CD14-positive monocyte (primary cell): ENCODE measurements around the gene GAB4. TPM values are rescaled to one million over a fixed set of nuclear protein-coding genes. Genes with fewer than 3 reads are reported as not detected.
"Not testable (repeated sequence)": the region's sequence is repeated elsewhere in the genome, so short reads cannot be mapped to it uniquely, and the experiment has no call there.

ENCODE experiments used
- DNase-seq, 3 donors: peaks; one replicate each; pipeline ENCODE4 v3.0.0-alpha.2; 2011 to 2022
- H2AFZ ChIP-seq: 2 replicates; pipeline ENCODE4 v1.6.0; 2012; ENCODE audit warnings: mild to moderate bottlenecking, low read depth, low read length, inconsistent platforms; ENCODE audit not compliant: insufficient read depth, poor library complexity, severe bottlenecking
- H3K27ac ChIP-seq, 2 donors: 1 replicate in 1 of 2; 2 replicates in 1 of 2; pipeline ENCODE4 v1.5.1; 2012 to 2013; ENCODE audit warnings: low read length in 2 of 2, control low read depth in 1 of 2, inconsistent platforms in 1 of 2, low read depth in 1 of 2, mild to moderate bottlenecking in 1 of 2
- H3K27me3 ChIP-seq, 2 donors: one replicate each; pipeline versions ENCODE4 v1.6.0 to v1.6.1; 2011 to 2013; ENCODE audit warnings: low read length in 2 of 2; ENCODE audit not compliant: control insufficient read depth in 2 of 2, insufficient read depth in 2 of 2
- H3K36me3 ChIP-seq, 2 donors: replicated peaks in 1 of 2; 1 replicate in 1 of 2; 2 replicates in 1 of 2; pipeline versions ENCODE4 v1.5.1 to v1.6.1; 2012 to 2013; ENCODE audit warnings: low read length in 2 of 2, control low read depth in 1 of 2, inconsistent platforms in 1 of 2, mild to moderate bottlenecking in 1 of 2; ENCODE audit not compliant: insufficient read depth in 2 of 2, control insufficient read depth in 1 of 2
- H3K4me1 ChIP-seq, 2 donors: 1 replicate in 1 of 2; 2 replicates in 1 of 2; pipeline versions ENCODE4 v1.5.1 to v1.6.1; 2012 to 2013; ENCODE audit warnings: low read length in 2 of 2, control low read depth in 1 of 2, inconsistent platforms in 1 of 2, mild to moderate bottlenecking in 1 of 2, moderate library complexity in 1 of 2; ENCODE audit not compliant: insufficient read depth in 2 of 2, control insufficient read depth in 1 of 2
- H3K4me2 ChIP-seq: replicated peaks from 2 replicates; pipeline ENCODE3; 2012; ENCODE audit warnings: low read length, moderate library complexity, mild to moderate bottlenecking; ENCODE audit not compliant: poor library complexity, severe bottlenecking; ENCODE audit errors: extremely low read depth
- H3K4me3 ChIP-seq, 3 experiments: fragments of 200-600 bp in 1 of 3; sonication (generic) in 1 of 3; replicated peaks in 1 of 3; 1 replicate in 2 of 3; 2 replicates in 1 of 3; pipeline ENCODE4 v1.5.1; 2011 to 2013; ENCODE audit warnings: low read length in 3 of 3, mild to moderate bottlenecking in 3 of 3, control low read depth in 2 of 3, low read depth in 2 of 3, inconsistent platforms in 1 of 3, moderate library complexity in 1 of 3
- H3K79me2 ChIP-seq: 2 replicates; pipeline ENCODE4 v1.6.0; 2012; ENCODE audit warnings: mild to moderate bottlenecking, control low read depth, inconsistent platforms, low read length, moderate library complexity; ENCODE audit not compliant: insufficient read depth
- H3K9ac ChIP-seq: 2 replicates; pipeline ENCODE4 v1.6.0; 2017; ENCODE audit warnings: low read length, mild to moderate bottlenecking; ENCODE audit not compliant: insufficient read depth, poor library complexity, severe bottlenecking
- H3K9me3 ChIP-seq, 2 donors: replicated peaks in 1 of 2; 1 replicate in 1 of 2; 2 replicates in 1 of 2; pipeline versions ENCODE4 v1.5.1 to v1.6.1; 2012 to 2013; ENCODE audit warnings: low read length in 2 of 2, control low read depth in 1 of 2; ENCODE audit not compliant: control insufficient read depth in 1 of 2, insufficient read depth in 1 of 2
- H4K20me1 ChIP-seq: 2 replicates; pipeline ENCODE4 v1.6.0; 2012; ENCODE audit warnings: mild to moderate bottlenecking, low read length, control low read depth, moderate library complexity; ENCODE audit not compliant: insufficient read depth
- H3K27ac Mint-ChIP-seq, 7 donors: one replicate each; pipeline ENCODE4 v1.8.0; 2020; ENCODE audit warnings: mild to moderate bottlenecking in 7 of 7, mixed read lengths in 7 of 7, moderate library complexity in 6 of 7, inconsistent platforms in 2 of 7
- H3K27me3 Mint-ChIP-seq, 3 donors: one replicate each; pipeline ENCODE4 v1.8.0; 2021 to 2022; ENCODE audit warnings: low read depth in 3 of 3, mild to moderate bottlenecking in 3 of 3, mixed read lengths in 3 of 3, moderate library complexity in 3 of 3, inconsistent platforms in 1 of 3
- H3K36me3 Mint-ChIP-seq, 2 donors: one replicate each; pipeline ENCODE4 v1.8.0; 2020; ENCODE audit warnings: mixed read lengths in 2 of 2, inconsistent platforms in 1 of 2, mild to moderate bottlenecking in 1 of 2
- H3K4me1 Mint-ChIP-seq: one replicate; pipeline ENCODE4 v1.8.0; 2020; ENCODE audit warnings: mild to moderate bottlenecking, mixed read lengths
- H3K4me3 Mint-ChIP-seq, 2 donors: one replicate each; pipeline ENCODE4 v1.8.0; 2020; ENCODE audit warnings: mild to moderate bottlenecking in 2 of 2, mixed read lengths in 2 of 2, moderate library complexity in 1 of 2
- H3K9me3 Mint-ChIP-seq, 7 donors: one replicate each; pipeline ENCODE4 v1.8.0; 2020 to 2022; ENCODE audit warnings: mixed read lengths in 7 of 7, mild to moderate bottlenecking in 6 of 7, moderate library complexity in 6 of 7, inconsistent platforms in 2 of 7
- CTCF ChIP-seq: fragments of 200-600 bp; IDR thresholded peaks from one replicate; pipeline ENCODE4 v1.8.0; 2022; ENCODE audit warnings: antibody characterized with exemption, mild to moderate bottlenecking
- WGBS: methylation state at CpG from one replicate; pipeline ENCODE4 v1.1.5; 2013; ENCODE audit warnings: missing lambda C conversion rate; ENCODE audit not compliant: insufficient coverage; 5-methylcytosine and 5-hydroxymethylcytosine counted together
- intact Hi-C, 2 donors: fragments of 100-400 bp; cut with micrococcal nuclease; formaldehyde crosslinking; loops; one replicate each; pipeline versions ENCODE4 v1.15.0 to v1.15.1; 2023
- polyA plus RNA-seq, 3 donors: library from polyadenylated mRNA; depleted of rRNA in 1 of 3; unstranded in 2 of 3; stranded (reverse) in 1 of 3; fragments of 300-500 nt in 2 of 3; fragments of >200 nt in 1 of 3; fragmentation: Illumina TruSeq in 2 of 3; gene quantifications; 1 replicate in 2 of 3; 2 replicates in 1 of 3; pipeline ENCODE4 v1.2.3, GENCODE V29; 2012 to 2021

The GAB4 gene
- polyA plus RNA-seq, 3 donors, result not detected

- H4K20me1 ChIP-seq, result no peaks in the 10 kb centered on the region
- peaks cover 30 to 37% of the 10 kb centered on the region in 2 donors for H3K4me1 ChIP-seq
- peak; percentile 27 to 49 (median 36) for DNase-seq
- H2AFZ ChIP-seq, result peak overlapping the region; percentile 2
- H3K36me3 ChIP-seq, result no peaks in the 10 kb centered on the region
- H3K27me3 Mint-ChIP-seq, result peaks cover 3% of the 10 kb centered on the region in 3 donors
- H3K27me3 ChIP-seq, result no peaks in the 10 kb centered on the region
- peaks cover 0 to 2% (median 0%) of the 10 kb centered on the region in 7 donors for H3K9me3 Mint-ChIP-seq
- no peaks in the 10 kb centered on the region for H3K9me3 ChIP-seq
- H3K9ac ChIP-seq, result no peak overlapping the region
- 75% methylated on average over 1 of the region's 5 CpGs for WGBS
- H3K4me2 ChIP-seq, result peak overlapping the region; percentile 3
- no peaks in the 10 kb centered on the region for H3K79me2 ChIP-seq
- H3K4me3 ChIP-seq, result peak overlapping the region in 1 of 3 experiments; percentile 17
- H3K4me3 Mint-ChIP-seq, result no peak overlapping the region
- TF ChIP-seq CTCF, result no peak
- peak overlapping the region; percentile 46 to 66 for H3K27ac ChIP-seq
- H3K36me3 Mint-ChIP-seq, result peaks cover 0 to 8% of the 10 kb centered on the region in 2 donors
- H3K4me1 Mint-ChIP-seq, result peaks cover 31% of the 10 kb centered on the region
- intact Hi-C loops, result no loop called here
- H3K27ac Mint-ChIP-seq, result peak overlapping the region; percentile 78 to 91 (median 87)
Measured at GRCh38 chr22:17046566-17047348, 38.7 kb upstream of the GAB4 start.

- no peak overlapping the region for H3K4me2 ChIP-seq
- H3K4me3 Mint-ChIP-seq, result no peak overlapping the region
- H3K27me3 ChIP-seq, result no peaks in the 10 kb centered on the region
- H3K36me3 ChIP-seq, result no peaks in the 10 kb centered on the region
- peaks cover 1 to 10% (median 3%) of the 10 kb centered on the region in 3 donors for H3K27me3 Mint-ChIP-seq
- no peaks in the 10 kb centered on the region for H4K20me1 ChIP-seq
- no peak overlapping the region for H2AFZ ChIP-seq
- intact Hi-C loops, result no loop called here
- H3K9me3 ChIP-seq, result no peaks in the 10 kb centered on the region
- H3K4me3 ChIP-seq, result no peak overlapping the region
- peaks cover 0 to 4% (median 0%) of the 10 kb centered on the region in 7 donors for H3K9me3 Mint-ChIP-seq
- H3K9ac ChIP-seq, result no peak overlapping the region
- H3K4me1 ChIP-seq, result peaks cover 30 to 37% of the 10 kb centered on the region in 2 donors
- H3K36me3 Mint-ChIP-seq, result peaks cover 0 to 5% of the 10 kb centered on the region in 2 donors
- TF ChIP-seq CTCF, result no peak
- peaks cover 30% of the 10 kb centered on the region for H3K4me1 Mint-ChIP-seq
- H3K79me2 ChIP-seq, result no peaks in the 10 kb centered on the region
- DNase-seq, result peak in 1 of 3 donors; percentile 3
- no peak overlapping the region for H3K27ac ChIP-seq
- no peak overlapping the region for H3K27ac Mint-ChIP-seq
Measured at GRCh38 chr22:17043521-17043920, 35.5 kb upstream of the GAB4 start.

GRCh38 chr22:17036842-17037711 lies 29.1 kb upstream of the GAB4 start:
- Mint-ChIP-seq H3K4me3 (peak overlapping the region in 1 of 2 donors; percentile 74), H3K9me3 (peaks cover 0 to 10% (median 7%) of the 10 kb centered on the region in 7 donors), H3K27me3 (peaks cover 33 to 53% (median 39%) of the 10 kb centered on the region in 3 donors)
- H3K4me1 Mint-ChIP-seq, H3K9me3 ChIP-seq, H3K36me3 ChIP-seq, H3K79me2 ChIP-seq, DNase-seq, intact Hi-C loops, H3K36me3 Mint-ChIP-seq, H4K20me1 ChIP-seq, H3K4me2 ChIP-seq, H3K27ac ChIP-seq, H3K27ac Mint-ChIP-seq: not testable (repeated sequence)
- Histone ChIP-seq H3K4me1 (peaks cover 7 to 14% of the 10 kb centered on the region in 2 donors), H3K4me3 (peak overlapping the region; percentile 21 to 51 (median 31)), H2AFZ (peak overlapping the region; percentile 65), H3K27me3 (peaks cover 10 to 25% of the 10 kb centered on the region in 2 donors), H3K9ac (peak overlapping the region; percentile 32)
- WGBS, result 41% methylated on average over 23 of the region's 56 CpGs
